GM18858 (cell line): ENCODE measurements around the gene CDH8.

Source experiments
- ATAC-seq: cut with Tn5 transposase; IDR thresholded peaks from one replicate; pipeline ENCODE4 v1.9.1; 2021; ENCODE audit not compliant: unreplicated experiment

Gene CDH8, protein sequence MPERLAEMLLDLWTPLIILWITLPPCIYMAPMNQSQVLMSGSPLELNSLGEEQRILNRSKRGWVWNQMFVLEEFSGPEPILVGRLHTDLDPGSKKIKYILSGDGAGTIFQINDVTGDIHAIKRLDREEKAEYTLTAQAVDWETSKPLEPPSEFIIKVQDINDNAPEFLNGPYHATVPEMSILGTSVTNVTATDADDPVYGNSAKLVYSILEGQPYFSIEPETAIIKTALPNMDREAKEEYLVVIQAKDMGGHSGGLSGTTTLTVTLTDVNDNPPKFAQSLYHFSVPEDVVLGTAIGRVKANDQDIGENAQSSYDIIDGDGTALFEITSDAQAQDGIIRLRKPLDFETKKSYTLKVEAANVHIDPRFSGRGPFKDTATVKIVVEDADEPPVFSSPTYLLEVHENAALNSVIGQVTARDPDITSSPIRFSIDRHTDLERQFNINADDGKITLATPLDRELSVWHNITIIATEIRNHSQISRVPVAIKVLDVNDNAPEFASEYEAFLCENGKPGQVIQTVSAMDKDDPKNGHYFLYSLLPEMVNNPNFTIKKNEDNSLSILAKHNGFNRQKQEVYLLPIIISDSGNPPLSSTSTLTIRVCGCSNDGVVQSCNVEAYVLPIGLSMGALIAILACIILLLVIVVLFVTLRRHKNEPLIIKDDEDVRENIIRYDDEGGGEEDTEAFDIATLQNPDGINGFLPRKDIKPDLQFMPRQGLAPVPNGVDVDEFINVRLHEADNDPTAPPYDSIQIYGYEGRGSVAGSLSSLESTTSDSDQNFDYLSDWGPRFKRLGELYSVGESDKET

DNA sequence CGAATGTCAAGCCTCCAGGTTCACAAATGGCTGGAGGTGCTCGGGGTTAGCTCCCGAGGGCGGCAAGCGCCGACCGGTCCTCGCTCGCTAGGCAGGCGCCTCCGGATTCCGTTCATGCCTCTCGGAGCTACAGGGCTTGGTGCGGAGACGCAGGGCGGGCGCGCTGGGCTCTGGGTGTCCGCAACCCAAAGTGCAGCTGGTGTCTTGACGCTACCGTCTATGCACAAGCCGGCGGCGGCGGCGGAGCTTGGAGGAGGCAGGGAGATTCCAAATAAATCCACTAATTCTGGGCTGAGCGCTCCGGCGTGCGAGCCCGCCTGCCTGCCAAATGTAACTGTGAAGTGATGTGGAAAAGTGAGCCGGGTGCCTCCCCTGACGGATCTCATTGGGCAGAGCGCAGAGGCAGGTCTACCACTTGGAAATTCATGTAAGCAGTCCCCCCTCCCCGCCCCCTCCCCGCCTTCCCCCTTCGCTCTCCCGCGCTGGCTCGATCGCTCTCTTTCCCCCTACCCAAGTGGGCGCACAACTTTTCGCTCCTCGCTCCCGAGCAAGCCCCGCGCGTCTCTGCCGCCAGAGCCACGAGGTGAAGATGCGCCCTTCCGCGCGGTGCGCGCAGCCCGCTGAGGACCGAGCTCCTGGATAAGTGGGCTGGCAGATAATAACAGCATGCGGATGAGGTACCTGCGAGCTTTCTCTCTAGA lies at the start of gene CDH8:
TSS of gene CDH8 (minus strand) at position 338 of the 701 bp plus-strand sequence. CDS start 15,035 bp downstream, outside the sequence.
- ATAC-seq: no peak

DNA sequence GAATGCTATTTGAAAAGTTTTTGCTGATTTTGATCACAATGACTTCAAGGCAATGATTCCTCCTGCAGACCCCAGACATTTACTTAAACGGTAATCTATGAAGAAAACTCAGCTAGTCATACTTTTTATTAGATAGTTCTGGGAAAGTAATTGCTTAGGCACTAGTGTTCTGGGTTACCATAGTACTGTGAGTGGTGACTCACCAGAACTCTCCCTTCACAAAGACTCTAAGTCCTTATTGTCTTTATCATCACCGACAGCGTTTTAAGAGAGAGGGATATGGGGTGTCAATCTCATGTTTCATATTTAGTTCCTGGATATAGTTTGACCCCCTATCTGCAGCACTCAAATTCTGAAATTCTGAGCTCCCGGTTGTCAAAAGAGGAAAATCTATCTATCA lies 43.0 kb upstream of the CDH8 start:
- no peak for ATAC-seq

DNA sequence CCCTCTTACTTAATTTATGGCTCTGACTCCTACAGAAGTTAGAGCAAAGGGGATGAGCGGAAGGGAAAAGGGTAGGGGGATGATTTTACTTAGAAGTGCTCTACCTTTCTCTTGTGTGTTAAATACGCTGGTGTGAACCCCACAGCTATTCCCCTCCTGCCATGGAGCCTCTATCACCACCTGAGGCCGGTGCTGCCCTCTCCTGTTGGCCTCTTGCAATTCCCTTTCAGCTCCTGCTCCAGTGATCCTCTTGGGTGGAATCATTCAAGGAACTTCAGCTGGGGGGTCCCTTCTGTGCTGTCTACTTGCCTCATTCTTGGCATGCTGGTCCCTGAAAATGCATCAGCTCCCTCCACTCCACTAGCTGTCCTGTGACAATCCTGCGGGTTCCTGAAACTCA lies 41.8 kb upstream of the CDH8 start:
- ATAC-seq: no peak

DNA sequence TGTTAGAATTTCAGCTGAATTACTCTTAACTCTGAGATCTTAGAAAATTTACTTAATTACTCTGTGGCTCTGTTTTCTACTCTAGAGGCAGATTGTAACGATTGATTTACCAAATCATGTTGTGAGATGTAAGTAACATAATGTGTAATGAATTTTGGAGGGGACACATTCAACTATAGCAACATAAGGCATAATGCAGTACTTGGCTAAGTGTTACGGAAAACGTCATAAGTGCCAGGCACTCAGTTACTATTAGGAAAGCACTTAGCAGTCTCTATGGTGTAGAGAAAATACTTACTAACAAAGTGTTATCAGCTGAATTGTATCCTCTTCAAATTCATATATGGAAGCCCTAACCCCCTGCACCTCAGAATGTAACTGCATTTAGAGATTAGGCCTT lies 40.6 kb upstream of the CDH8 start:
- no peak for ATAC-seq

DNA sequence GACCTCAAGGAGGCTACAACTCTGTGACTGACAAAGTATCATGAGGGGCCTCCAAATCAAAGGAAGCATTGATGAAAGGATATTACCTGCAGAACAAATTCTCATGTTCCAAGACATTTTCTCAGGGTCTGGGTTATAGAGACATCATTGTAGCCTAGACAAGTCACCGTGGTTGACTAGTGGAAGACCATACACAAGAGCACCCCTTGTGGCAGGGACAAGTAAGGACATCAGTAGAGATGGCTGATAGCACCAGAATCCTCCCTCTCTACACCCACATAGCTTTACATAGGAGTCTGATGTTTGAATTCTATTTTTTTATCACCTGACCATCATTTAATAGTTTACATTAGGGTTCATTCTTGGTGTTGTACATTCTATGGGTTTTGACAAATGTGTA lies 32.5 kb upstream of the CDH8 start:
- peak; percentile 49 for ATAC-seq

DNA sequence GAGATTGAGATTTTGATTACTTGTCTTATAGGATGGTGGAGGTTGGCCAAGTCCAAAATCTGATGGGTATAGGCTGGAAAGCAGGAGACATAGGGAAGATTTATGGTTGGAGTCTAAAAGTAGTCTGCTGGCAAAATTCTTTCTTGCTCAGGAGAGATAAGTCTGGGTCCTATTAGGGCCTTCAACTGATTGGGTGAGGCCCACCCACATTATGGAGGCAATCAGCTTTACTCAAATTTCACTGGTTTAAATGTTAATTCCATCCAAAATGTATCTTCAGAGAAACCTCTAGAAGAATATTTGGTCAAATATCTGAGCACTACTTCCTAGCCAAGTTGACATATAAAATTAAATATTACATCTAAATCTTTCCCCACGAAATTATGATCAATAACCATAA lies 31.7 kb upstream of the CDH8 start:
- ATAC-seq: no peak

DNA sequence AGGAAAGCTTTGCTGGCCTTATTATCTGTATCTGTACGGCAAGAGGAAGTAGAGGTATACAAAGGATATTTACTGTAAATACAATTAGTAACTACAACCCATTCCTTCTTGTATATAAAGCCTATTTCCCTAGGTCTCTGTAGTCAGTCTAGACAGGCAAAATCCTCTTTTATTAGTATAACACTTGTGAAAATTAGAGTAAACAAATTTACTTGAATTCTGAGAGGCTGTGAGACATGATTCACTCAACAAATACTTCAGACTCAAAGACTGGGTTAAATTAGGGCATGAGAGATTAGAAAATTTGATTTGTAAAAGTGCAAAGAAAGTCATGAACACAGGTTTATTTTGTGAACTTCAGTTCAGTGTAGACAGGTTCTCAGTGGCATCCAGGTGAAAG lies 30.9 kb upstream of the CDH8 start:
- ATAC-seq: no peak

DNA sequence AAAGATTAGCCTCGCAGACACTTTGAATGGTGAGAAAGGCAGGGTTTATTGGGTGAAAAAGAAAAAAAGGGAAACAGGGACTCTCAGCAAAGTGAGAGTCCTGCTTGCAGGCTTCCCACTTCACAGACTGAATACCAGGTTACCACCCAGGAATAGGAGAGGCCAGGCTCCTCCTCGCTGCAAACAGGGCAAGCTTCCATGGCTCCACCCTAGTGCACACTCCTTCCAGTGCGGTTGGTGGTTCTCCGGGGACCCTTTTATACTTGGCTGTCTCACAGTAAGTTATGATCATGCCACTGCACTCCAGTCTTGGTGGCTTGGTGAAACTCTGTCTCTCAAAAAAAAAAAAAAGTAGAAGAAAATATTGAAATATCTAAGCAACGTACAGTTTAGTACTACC lies 30.5 kb upstream of the CDH8 start:
- no peak for ATAC-seq

DNA sequence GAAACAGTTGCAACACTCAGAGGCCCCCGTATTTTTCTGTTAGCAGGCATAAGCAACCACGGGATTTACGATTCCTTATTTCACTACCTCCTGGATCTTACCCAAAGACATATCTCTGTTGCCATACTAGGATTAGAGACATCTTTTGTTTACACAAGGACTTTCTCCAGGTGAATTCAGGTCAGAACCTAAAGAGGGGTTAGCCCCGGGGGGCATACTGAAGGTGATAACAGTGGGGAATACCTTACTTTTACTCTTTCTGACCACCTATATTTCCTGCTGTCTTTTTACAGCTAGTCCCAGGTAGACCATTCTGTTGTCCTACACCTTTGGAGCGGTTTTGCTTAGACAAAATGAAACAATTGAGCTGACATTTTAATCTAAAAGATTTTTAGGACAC lies 27.9 kb upstream of the CDH8 start:
- no peak for ATAC-seq

DNA sequence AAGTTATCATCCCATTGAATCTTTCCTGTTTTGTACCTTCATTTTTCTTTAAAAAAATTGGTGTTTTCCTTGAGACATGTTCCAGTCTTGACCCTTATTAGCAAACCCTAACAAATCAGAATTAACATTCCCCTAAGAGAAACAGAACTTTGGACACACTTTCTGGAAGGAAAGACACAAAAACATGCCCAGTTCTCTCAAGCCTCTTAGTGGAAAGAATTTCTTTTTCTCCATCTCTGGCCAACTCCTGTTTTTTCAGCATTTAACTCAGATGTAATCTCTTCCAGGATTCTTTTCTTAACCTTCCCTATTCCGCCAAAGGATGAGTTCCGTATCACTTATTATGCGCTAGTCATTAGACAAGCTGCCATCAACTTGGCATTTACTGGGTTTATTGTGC lies 23.9 kb upstream of the CDH8 start:
- no peak for ATAC-seq

DNA sequence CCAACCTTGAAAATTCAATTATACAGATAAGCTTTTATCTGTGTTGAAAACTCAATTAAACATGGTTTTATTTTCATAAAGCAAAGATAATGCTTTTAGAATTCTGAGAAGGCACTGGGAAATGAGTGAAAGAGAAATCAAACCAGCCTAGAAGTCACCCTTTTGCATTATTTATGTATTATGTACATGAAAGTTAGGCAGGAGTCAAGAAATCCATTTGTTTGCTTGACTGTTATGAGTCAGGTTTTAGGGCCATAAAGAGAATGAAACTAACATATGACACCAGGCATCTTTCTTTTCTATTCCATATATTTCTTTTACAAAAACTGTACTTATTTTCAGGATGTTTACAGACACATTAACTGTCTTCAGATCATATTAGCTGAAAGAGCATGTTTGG lies 23.3 kb upstream of the CDH8 start:
- no peak for ATAC-seq

DNA sequence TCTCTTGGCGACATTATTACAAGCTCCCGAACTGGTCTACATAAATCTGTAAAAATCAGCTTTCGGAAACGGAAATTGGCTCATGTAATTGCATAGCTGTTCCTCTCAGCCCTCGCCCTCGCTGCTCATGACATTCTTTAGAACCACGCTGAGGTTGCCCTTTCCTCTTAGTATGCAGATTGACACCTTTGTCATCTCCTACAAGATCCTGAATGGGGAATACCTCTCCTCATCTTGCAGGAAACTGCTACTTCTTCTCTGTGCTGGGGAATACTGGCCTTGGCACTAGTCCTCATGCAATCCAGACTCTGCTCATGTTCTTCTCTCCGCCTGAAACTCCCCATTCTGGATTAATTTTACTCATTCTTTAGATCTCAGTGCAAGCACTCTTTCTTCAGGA lies 22.2 kb upstream of the CDH8 start:
- ATAC-seq: no peak

DNA sequence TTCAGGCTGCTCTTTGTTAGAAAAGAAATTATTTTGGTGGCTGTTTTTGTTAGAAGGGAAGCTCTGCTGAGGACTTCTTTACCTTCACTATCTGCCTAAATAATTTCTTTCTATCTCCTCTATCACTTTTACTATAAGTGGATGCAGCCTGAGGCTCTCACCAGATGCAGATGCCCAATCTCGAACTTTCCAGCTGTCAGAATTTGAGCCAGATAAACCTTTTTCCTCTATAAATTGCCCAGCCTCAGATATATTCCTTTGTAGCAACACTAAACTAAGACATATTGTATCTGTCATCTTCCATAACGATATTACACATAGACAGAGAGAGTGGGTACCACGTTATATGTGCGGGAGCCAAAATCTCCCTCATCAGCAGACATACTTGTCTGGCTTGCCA lies 15.7 kb upstream of the CDH8 start:
- no peak for ATAC-seq

DNA sequence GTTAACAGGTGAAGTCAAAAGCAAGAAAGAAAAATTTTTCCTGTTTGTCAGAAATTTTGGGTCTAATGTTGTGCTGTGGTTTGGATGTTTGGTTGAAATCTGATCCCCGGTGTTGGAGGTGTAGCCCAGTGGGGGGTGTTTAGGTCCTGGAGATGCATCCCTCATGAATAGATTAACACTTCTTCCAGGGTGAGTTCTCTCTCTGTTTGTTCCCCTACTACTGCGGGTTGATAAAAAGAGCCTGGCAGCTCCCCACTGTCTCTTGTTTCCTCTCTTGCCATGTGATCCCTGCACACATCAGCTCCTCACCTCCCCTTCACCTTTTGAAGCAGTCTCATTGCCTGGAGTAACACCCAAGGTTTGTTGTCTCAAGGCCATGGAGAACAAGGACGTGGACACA lies 14.6 kb upstream of the CDH8 start:
- ATAC-seq: no peak

DNA sequence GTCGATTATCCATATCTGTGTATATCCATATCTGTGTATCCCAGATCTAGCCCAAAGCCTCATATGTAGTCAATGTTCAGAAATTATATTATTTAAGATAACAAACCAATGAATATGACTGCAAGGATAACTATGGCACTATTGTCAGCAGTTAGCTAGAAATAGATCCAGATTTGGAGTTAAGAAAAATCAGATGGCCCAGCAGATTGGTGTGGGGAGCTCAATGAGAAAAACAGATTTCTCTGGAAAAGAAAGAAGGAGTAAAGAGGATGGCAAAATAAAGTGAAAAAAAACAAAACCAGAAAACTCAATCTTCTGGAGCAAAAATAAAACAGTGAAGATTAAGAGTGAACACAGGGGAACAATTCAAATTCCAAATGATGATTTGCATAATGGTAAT lies 10.6 kb upstream of the CDH8 start:
- no peak for ATAC-seq

DNA sequence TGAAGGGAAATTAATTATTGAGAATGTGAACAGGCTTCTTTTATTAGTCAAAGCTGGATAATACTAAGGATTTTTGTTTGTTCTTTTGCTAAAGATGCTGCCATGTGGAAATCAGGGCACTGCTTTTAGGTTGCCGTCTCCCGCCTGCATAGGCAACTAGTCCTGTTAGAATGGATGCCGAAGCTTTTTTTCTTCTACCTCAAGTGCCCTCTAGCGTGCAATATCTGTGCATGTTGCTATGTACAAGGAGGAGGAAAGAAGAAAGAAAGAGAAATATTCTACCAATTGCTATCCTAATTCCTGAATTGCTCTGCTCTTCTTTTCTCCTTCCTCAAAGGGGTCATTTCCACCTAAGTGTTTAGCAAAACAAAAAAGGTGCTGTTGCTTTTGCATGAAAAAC lies 5.2 kb upstream of the CDH8 start:
- ATAC-seq: no peak

DNA sequence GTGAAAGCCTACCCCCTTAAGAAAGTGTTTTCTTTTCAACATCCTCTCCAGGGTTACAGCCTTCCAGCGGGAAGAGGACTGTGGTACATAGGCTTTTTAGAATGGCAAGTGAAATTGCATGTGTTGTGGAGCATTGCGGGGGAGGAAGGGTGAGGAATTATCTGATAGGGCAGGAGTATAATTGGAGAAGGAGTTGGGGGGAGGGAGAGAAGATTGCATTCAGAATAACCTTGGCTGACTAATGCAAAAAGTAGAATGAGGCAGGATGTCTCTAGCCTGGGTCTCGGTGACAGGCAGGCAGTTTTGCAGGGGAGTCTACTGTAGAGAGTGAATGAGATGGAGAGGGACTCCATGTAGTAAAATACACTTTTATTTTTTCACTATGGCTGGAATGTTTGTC lies 2.4 kb upstream of the CDH8 start:
- no peak for ATAC-seq

DNA sequence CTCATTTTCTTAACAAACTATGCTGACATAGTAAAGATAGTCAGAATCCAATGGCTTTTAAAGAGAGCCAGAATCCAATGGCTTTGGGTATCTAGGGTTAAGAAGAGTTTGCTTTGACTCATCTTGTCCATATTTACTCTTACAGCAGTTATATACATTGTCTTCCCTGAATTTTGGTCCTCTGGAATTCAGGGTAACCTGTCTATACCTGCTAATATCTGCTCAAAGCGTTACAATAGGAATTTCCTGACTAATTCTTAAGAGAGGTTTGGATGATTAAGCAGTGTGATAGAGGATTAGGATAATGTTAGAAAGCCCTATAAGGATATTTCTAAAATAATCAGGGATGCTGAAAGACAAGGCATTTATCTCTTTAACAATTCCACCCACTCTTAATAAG lies 2.0 kb upstream of the CDH8 start:
- ATAC-seq: no peak

DNA sequence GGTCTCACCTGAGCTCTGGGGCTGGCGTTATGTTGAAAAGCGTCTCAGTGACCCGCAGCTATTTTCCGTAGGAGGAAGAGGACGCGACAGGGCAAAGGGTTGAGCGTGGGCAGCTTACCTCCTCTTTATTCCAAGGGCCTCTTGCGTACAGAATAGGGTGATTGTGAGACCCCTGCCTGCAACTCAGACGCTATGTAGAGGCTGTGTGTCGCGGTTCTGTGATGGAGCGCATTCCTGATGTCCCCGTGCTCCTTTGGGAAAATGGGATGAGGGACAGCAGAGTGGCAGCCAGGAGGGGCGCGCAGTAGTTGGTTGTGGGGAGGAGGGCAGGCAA lies 531 bp upstream of the CDH8 start:
- ATAC-seq: no peak

DNA sequence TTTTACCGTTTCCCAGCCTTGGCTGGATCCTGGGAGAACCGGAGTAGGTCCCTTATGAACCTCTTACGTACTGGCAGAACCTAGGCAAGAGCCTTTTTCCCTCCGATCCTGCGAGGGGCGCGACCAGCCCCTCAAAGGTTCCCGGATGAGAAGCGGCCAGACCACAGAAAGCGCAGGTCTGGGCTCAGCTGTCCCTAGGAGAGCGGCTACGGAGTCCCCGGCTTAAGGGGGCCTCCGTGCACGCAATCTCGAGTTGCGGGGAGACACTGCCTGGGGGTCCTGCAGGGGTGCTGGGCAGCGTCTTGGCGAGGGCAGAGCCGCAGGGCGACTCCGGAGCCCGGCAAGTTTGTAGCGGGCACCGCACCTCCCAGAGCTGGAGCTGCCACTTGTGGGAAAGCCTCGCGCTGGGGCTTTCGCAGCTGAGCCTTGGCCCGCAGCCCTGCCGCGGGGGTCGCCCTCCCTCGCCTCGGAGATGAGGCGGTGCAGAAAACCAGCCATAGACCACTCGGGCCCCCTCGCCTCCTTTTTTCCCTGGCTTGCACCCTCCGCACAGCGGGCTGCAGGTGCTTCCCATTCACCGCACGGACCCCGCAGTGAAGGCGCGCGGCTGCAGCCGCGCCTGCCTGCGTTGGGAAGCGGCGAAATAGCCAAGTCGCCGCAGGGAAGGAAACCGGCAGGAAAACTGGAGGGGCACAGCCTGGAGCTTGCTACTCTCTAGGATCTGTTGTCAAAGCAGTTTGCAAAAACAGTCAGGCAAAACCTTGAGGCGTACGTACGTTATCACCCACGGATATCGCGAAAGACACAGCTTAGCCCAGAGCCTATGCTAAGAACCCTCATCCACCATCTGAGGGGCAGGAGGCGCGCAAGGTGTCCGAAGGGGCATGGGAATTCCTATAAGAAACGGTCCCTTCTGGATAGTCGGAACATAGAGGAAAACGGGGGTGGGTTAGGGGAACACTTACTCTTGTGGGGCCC lies 834 bp downstream of the CDH8 start:
- no peak for ATAC-seq
